HG03045 (cell line): Measurements from ENCODE around the gene SEC14L5.

Source experiments
- ATAC-seq: cut with Tn5 transposase; IDR thresholded peaks from one replicate; pipeline ENCODE4 v1.9.1; 2021; ENCODE audit warnings: mild to moderate bottlenecking, moderate library complexity; ENCODE audit not compliant: unreplicated experiment

SEC14L5 gene

GRCh38 chr16:4981473-4981872, 23.3 kb downstream of the SEC14L5 start:
- no peak for ATAC-seq

- ATAC-seq = no peak
Measured at GRCh38 chr16:4982056-4982867, 24.1 kb downstream of the SEC14L5 start.

- no peak for ATAC-seq
Measured at GRCh38 chr16:4984174-4984990, 26.3 kb downstream of the SEC14L5 start.

DNA sequence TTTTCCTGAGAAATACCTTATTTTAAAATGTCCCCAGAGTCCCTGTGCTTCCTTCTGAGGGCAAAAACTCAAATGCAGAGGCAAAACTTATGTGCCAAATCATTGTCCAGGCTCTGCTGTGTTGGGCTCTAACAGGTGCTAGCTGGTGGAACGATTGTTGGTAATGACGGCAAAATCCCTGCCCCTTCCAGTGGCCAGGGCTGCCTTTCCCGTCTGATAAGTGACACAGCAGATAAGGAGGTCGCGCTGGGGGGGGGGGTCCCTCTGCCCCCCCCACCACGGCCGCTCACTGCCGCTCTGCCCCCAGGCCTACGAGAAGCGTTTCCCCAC, 29.1 kb downstream of the SEC14L5 start:
- ATAC-seq = no peak

- ATAC-seq = no peak
Measured at GRCh38 chr16:4987580-4988374, 29.6 kb downstream of the SEC14L5 start.

DNA sequence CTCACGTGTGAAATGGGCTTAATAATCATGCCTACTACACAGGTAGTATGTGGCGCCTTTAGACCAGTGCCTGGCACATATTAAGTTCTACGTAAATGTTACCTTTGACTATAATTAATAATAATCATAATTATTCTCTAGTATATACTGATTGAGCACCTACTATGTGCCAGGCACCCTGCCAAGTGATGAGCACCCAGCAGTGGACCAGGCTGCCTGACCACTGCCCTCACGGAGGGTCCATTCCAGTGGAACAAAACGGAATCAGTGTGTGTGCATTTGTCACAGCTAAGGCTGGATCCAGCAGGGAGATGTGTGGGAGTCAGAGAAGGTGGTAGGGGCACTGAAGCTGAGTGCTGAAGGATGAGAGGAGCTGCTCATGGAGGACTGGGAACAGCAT, 30.5 kb downstream of the SEC14L5 start:
- ATAC-seq = no peak

DNA sequence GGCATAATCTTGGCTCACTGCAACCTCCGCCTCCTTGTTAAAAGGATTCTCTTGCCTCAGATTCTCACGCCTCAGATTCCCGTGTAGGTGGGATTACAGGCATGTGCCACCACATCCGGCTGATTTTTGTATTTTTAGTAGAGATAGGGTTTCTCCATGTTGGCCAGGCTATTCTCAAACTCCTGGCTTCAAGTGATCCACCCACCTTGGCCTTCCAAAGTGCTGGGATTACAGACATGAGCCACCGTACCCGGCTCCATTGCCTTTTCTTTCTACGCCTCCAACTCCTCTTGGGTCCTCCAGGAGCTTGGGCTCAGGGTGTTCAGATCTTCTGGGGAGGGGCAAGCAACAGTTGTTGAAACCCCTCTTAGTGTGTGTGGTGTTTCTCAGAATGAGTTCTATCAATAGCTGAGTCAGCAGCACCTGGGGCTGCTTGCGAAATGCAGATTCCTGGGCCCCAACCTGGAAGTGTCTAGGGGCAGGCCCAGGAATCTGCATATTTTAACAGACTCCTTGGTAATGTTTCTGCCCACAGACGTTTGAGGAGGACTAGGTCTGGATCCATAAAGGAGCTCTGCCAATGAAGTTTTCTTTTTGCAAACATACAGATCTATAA, 31.4 kb downstream of the SEC14L5 start:
- no peak for ATAC-seq

GRCh38 chr16:4990415-4990814, 32.3 kb downstream of the SEC14L5 start:
- ATAC-seq = no peak

DNA sequence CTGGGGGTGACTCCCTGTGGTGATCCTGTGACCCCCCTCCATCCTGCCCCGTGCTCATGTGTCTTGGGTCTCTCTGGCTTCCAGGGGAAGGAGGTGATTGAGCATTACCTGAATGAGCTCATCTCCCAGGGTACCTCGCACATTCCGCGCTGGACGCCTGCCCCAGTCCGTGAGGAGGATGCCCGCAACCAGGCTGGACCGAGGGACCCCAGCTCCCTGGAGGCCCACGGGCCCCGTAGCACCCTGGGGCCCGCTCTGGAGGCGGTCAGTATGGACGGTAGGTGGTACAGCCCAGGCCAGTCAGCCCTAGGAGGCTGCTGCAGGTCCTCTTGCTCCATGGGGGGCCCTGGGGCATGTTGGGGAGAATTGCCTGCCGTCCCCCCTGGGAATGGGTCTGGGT, 33.6 kb downstream of the SEC14L5 start:
- ATAC-seq = no peak

DNA sequence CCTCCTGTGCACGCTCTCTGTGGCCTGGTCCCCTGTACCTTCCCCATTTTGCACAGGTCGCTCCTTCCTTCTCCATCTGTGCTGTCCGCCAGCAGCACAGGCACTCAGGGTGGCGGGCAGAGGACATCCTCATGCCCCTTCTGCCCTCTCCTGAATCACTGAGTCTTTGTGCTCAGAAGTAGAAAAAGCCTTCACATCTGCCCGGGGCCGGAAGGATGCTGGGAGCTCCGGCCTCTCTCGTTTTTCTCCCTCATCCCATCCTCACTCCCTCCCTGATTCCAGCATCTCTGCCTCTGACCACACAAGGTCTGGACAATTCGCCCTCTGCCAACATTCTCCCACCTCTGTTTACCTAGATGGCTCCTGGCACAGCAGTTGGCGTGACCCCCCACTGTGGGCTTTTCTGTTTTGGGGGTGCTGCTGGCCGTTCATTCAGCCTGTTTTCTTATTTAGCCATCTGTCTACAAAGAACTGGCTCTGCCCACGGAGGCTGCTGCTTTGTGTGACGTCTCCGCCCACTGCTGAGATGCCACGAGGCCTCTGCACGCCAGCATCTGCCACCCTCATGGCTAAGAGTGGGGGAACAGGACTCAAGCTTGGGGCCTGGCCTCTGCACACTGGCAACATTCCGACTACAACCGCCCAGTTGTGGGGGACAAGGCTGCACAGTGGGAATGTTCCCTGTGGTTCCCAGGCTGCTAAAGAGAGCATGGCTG, 36.7 kb downstream of the SEC14L5 start:
- no peak for ATAC-seq

DNA sequence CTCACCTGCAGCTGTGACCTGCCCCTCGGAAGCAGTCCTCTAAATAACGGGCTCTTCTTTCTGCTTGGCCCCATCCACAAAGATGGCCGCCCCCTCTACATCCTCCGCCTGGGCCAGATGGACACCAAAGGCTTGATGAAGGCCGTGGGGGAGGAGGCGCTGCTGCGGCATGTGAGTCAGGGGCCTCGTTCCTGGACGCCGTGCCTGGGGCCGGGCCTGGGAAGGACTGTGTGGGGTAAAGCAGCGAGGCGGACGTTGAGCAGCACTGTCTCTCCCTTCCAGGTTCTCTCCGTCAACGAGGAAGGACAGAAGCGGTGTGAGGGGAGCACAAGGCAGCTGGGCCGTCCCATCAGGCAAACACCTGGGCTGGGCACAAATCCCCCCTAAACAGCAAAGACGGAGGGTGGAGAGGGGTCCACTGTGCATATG, 42.5 kb downstream of the SEC14L5 start:
- ATAC-seq = no peak

- no peak for ATAC-seq
Measured at GRCh38 chr16:5001571-5001970, 43.4 kb downstream of the SEC14L5 start.

DNA sequence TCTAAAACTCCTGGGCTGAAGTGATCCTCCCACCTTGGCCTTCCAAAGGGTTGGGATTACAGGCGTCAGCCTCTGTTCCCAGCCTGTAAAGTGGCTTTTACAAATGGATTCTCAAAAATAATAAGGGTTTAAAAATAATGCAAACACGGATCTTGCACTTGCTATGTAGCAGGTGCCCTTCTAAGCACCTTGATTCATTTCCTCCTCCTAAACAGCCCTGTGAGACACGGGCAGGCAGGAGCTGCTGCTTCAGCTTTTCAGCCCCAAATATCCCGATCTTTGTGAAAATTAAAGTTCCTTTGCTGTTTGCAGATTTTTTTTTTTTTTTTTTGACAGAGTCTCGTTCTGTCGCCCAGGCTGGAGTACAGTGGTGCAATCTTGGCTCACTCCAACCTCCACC, 43.9 kb downstream of the SEC14L5 start:
- no peak for ATAC-seq

GRCh38 chr16:5002699-5003143, 44.6 kb downstream of the SEC14L5 start:
- ATAC-seq = no peak

- ATAC-seq = no peak
Measured at GRCh38 chr16:5003211-5003610, 45.1 kb downstream of the SEC14L5 start.

- no peak for ATAC-seq
Measured at GRCh38 chr16:5003828-5004227, 45.7 kb downstream of the SEC14L5 start.

DNA sequence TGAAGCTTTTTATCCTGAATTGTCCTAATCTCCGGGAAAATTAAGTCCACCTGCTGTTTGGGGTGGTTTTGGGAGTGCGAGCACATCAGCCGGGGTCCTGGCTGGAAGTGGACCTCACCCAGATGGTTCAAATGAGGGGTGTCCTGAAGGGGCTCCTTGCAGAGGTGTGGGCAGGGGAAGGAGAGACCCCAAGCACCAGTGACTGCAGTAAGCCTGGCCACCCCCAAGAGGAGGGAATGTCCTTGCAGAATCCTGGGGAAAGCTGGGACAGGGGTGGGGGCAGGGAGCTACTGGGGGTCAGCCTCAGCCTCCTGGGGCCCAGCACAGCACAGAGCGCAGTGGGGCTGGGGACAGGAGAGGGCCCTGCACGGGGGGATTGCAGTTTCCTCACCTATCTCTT, 46.2 kb downstream of the SEC14L5 start:
- ATAC-seq = no peak

DNA sequence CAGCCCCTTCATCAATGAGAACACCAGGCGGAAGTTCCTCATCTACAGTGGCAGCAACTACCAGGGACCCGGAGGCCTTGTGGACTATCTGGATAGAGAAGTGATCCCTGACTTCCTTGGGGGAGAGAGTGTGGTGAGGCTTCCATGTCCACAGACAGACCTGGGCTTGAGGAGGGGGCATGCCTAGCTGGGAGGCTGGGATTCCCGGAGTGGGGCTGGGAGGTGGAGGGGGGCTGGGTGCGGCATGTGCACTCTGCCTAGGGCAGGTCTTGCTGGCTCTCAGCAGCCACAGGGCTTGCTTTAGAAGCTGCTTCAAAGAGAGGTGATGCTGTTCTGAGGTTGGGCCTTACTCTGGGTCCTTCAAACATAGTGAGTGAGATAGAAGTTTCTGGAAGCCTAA, 47.8 kb downstream of the SEC14L5 start:
- ATAC-seq = no peak

DNA sequence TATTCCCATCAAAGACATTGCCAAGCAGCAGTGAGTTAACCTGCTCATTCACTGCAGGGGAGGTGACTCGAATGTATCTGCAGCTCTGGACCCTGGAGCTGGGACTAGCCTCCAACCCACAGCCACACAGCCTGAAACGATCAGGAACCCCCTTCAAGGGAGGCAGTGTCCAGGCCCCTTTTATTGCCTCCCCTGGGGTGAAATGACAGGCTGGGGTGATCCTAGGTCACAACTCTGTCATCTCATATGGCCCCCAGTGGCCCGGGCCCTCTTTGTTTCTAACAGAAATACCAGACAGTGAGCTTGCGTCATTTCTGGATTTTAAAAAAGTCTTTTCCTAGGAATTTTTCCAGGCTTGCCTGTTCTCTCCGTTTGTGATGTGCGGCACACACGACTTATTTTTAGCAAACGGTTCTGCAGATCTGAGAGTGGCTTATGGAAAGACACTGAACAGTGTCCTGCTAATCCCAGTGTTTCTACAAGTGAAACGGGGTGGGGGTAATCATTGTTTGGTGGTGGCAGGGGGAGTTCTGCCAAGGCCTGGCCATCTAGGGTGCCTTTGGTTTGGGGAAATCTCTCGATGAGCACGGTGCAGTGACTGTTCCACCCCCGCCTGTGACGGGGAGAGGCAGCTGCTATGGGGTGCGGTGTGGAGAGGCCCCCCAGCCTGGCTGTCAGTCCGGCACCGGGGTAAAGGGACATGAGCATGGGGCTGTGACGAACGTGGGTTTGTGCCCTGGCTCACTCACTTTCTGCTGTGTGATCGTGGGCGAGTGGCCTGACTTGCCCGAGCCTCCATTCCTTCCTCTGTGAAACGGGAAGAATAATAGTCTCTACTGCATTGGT, 48.4 kb downstream of the SEC14L5 start:
- no peak for ATAC-seq
